T-cell (primary cell): ENCODE data around the gene EMC9. TPM values are rescaled to one million over a fixed set of nuclear protein-coding genes. Genes with fewer than 3 reads are reported as not detected.

Experiments
- ATAC-seq, 4 experiments: fragments of 200-7000 bp in 3 of 4; fragments of 150-1000 bp in 1 of 4; cut with Tn5 transposase; replicated peaks in 1 of 4; 1 replicate in 3 of 4; 2 replicates in 1 of 4; pipeline ENCODE4 v1.10.0; 2021; ENCODE audit warnings: moderate library complexity in 3 of 4, mild to moderate bottlenecking in 2 of 4, moderate number of reproducible peaks in 1 of 4
- CTCF ChIA-PET, 2 donors: fragments of 300-600 bp; sonication (Branson Sonifier 250); formaldehyde crosslinking; loops; one replicate each; lab custom pipeline; 2022; ENCODE audit warnings: antibody characterized with exemption in 2 of 2; lab: Charles Lee
- POLR2A ChIA-PET, 2 donors: fragments of 300-600 bp; sonication (Branson Sonifier 250); formaldehyde crosslinking; loops; one replicate each; lab custom pipeline; 2022; ENCODE audit warnings: antibody characterized with exemption in 2 of 2; lab: Charles Lee
- DNase-seq, 35 experiments: peaks; one replicate each; pipeline versions ENCODE4 v3.0.0 to v3.0.0-alpha.2; 2013 to 2023
- H3K27ac ChIP-seq: one replicate; pipeline ENCODE4 v1.5.1; 2013; ENCODE audit warnings: low read length
- H3K27me3 ChIP-seq, 2 experiments: replicated peaks in 1 of 2; 1 replicate in 1 of 2; 2 replicates in 1 of 2; pipeline versions ENCODE4 v1.6.1 to v1.7.0; 2013; ENCODE audit warnings: low read length in 1 of 2, mixed read lengths in 1 of 2; ENCODE audit not compliant: control insufficient read depth in 2 of 2, insufficient read depth in 2 of 2; ENCODE audit errors: extremely low read depth in 1 of 2
- H3K36me3 ChIP-seq, 2 donors: 1 replicate in 1 of 2; 2 replicates in 1 of 2; pipeline versions ENCODE4 v1.6.1 to v1.7.0; 2013; ENCODE audit warnings: low read length in 1 of 2; ENCODE audit not compliant: control insufficient read depth in 2 of 2, insufficient read depth in 1 of 2; ENCODE audit errors: extremely low read depth in 1 of 2
- H3K4me1 ChIP-seq, 2 experiments: 1 replicate in 1 of 2; 2 replicates in 1 of 2; pipeline versions ENCODE4 v1.6.1 to v1.7.0; 2013; ENCODE audit warnings: low read length in 2 of 2, mixed read lengths in 1 of 2; ENCODE audit not compliant: insufficient read depth in 2 of 2, control insufficient read depth in 1 of 2; ENCODE audit errors: extremely low read depth in 1 of 2
- H3K4me3 ChIP-seq, 2 donors: 1 replicate in 1 of 2; 2 replicates in 1 of 2; pipeline versions ENCODE4 v1.5.1 to v1.7.0; 2013; ENCODE audit warnings: mild to moderate bottlenecking in 2 of 2, low read length in 1 of 2, moderate library complexity in 1 of 2; ENCODE audit not compliant: control insufficient read depth in 1 of 2; ENCODE audit errors: extremely low read depth in 1 of 2
- H3K9me3 ChIP-seq: 2 replicates; pipeline ENCODE4 v1.7.0; 2013
- H3K27ac Mint-ChIP-seq, 2 donors: one replicate each; pipeline ENCODE4 v1.8.0; 2020 to 2021; ENCODE audit warnings: mild to moderate bottlenecking in 2 of 2, mixed read lengths in 2 of 2
- H3K27me3 Mint-ChIP-seq, 2 donors: one replicate each; pipeline ENCODE4 v1.8.0; 2021 to 2022; ENCODE audit warnings: mixed read lengths in 2 of 2
- H3K36me3 Mint-ChIP-seq: one replicate; pipeline ENCODE4 v1.8.0; 2021; ENCODE audit warnings: mixed read lengths
- H3K4me1 Mint-ChIP-seq, 3 donors: one replicate each; pipeline ENCODE4 v1.8.0; 2020 to 2022; ENCODE audit warnings: mixed read lengths in 3 of 3, mild to moderate bottlenecking in 1 of 3
- H3K4me3 Mint-ChIP-seq, 3 donors: one replicate each; pipeline ENCODE4 v1.8.0; 2020 to 2022; ENCODE audit warnings: mild to moderate bottlenecking in 3 of 3, mixed read lengths in 3 of 3, moderate library complexity in 3 of 3
- H3K9me3 Mint-ChIP-seq, 3 donors: one replicate each; pipeline ENCODE4 v1.8.0; 2020 to 2022; ENCODE audit warnings: mixed read lengths in 3 of 3
- WGBS: methylation state at CpG from one replicate; pipeline ENCODE4 v1.1.5; 2013; ENCODE audit warnings: missing lambda C conversion rate; ENCODE audit not compliant: insufficient coverage; 5-methylcytosine and 5-hydroxymethylcytosine counted together
- total RNA-seq, 35 experiments: library from RNA in 6 of 35; stranded (reverse) in 6 of 35; fragments of 120-200 nt in 1 of 35; gene quantifications; one replicate each; pipeline versions ENCODE4 v1.2.1 to v1.2.4 and lab custom pipeline; 2013 to 2026

The EMC9 gene
- total RNA-seq, 5 donors from 2014 or later (not counting 1 experiment from before 2014, with no cell fraction given): 9.3 to 29.8 (median 20.8) TPM

DNA sequence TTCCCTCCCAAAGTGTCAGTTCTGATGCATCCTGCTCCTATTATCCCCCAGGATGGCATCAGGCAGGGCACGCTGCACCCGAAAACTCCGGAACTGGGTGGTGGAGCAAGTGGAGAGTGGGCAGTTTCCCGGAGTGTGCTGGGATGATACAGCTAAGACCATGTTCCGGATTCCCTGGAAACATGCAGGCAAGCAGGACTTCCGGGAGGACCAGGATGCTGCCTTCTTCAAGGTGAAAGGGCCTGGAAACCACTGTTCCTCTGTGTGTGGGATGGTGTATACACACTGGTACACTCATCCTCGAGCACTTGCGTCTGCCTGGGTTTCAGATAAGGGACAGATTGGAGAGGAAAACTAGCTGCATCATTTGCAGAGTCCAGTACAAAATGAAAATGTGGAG is 20.7 kb upstream of the EMC9 start:
- H3K36me3 Mint-ChIP-seq: peaks cover 56% of the 10 kb centered on the region
- peaks cover 54 to 61% (median 58%) of the 10 kb centered on the region in 3 donors for H3K4me1 Mint-ChIP-seq
- POLR2A ChIA-PET: interaction anchor here in 1 of 2 donors (0.6 to 1.6 kb wide), 3 partner anchors 14 to 80 kb away, joined by 3 to 9 read pairs (median 4); partner anchors contain the start of genes DCAF11, NRL and TINF2
- Histone ChIP-seq H3K27ac (peak overlapping the region; percentile 89), H3K4me1 (peaks cover 8 to 62% of the 10 kb centered on the region in 2 experiments), H3K27me3 (no peaks in the 10 kb centered on the region), H3K9me3 (no peaks in the 10 kb centered on the region), H3K4me3 (peak overlapping the region; percentile 86 to 98), H3K36me3 (peaks cover 31 to 67% of the 10 kb centered on the region in 2 donors)
- CTCF ChIA-PET: interaction anchor here (0.6 to 2.0 kb wide), 7 partner anchors 9 to 72 kb away, joined by 4 to 30 read pairs (median 5); partner anchors contain the start of genes DCAF11 (in 1 of the 2), NRL (in 1 of the 2), PSME1 (in 1 of the 2) and PSME2 (in 1 of the 2)
- DNase-seq (no peak), ATAC-seq (no peak)
- peak overlapping the region; percentile 98 to 99 for H3K27ac Mint-ChIP-seq
- 20% methylated on average over 5 of the region's 8 CpGs for WGBS
- no peaks in the 10 kb centered on the region for H3K9me3 Mint-ChIP-seq
- no peaks in the 10 kb centered on the region for H3K27me3 Mint-ChIP-seq
- peak overlapping the region; percentile 92 to 94 (median 92) for H3K4me3 Mint-ChIP-seq

DNA sequence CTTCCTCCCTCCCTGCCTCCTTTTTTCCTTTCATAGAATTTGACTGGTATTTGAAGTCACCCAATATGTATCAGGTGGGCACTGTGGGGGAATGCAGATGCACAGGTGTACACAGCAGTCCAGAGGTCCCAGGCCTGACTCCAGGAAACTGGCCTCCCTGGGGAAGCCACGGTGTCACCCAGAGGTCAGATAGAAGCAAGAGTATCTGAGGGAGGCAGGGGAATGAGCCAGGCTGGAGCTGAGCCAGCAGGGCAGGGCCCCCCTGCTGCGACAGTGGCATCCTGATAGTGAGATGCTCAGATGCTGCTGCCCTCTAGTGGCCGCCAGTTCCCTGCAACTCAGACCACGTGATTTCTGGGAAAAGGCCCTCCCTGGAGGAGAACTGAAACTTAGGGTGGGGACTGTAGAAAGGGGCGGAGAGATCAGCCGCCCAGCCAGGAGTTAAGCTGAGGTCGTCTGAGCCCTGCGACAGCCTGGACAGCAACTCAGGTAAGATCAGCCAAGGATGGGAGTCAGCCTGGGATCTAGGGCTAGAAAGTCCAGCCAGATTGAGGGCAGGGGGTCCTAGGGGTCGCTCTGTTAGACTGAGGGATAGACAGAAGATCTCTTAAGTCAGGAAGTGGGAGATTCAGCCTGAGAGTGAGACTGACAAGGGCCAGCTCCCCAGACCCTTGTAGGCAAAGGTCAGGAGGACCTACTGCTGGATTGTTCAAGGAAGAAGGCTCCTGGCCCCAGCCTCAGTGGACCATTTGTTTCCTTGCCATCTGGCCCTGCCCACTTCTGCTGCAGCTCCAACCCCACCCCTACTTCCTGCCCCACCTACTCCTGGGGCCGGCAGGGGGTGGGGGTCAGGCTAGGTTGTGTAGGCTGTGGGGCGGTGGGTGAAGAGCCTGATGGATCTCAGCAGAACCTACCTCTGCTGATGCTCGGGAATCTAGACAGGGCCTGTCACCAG is 19.7 kb upstream of the EMC9 start, which contains the start of gene IRF9:
TSS of gene IRF9 (plus strand) at position 416 of the 955 bp plus-strand sequence. CDS start 880 bp downstream, outside the sequence.
- Histone ChIP-seq H3K27me3 (no peaks in the 10 kb centered on the region), H3K9me3 (no peaks in the 10 kb centered on the region), H3K4me1 (peaks cover 8 to 61% of the 10 kb centered on the region in 2 experiments), H3K36me3 (peaks cover 30 to 66% of the 10 kb centered on the region in 2 donors), H3K27ac (peak within 1 kb of the TSS; percentile 89), H3K4me3 (peak within 1 kb of the TSS; percentile 86 to 98)
- DNase-seq (peak; percentile 90 to 99 (median 96)), ATAC-seq (peak; percentile 89 to 90 (median 90))
- CTCF ChIA-PET: interaction anchor here (0.6 to 2.0 kb wide), 22 partner anchors 9 to 149 kb away, joined by 3 to 30 read pairs (median 4); partner anchors contain the start of genes DCAF11 (in 2 of the 2), NRL (in 2 of the 2), RNF31 (in 2 of the 2) and EMC9 (in 1 of the 2)
- Mint-ChIP-seq H3K4me3 (peak within 1 kb of the TSS; percentile 92 to 94 (median 92)), H3K4me1 (peaks cover 54 to 58% (median 55%) of the 10 kb centered on the region in 3 donors), H3K27me3 (no peaks in the 10 kb centered on the region), H3K27ac (peak within 1 kb of the TSS; percentile 98 to 99), H3K9me3 (no peaks in the 10 kb centered on the region), H3K36me3 (peaks cover 54% of the 10 kb centered on the region)
- 0% methylated on average over 9 of the region's 12 CpGs for WGBS
- POLR2A ChIA-PET: interaction anchor here (0.6 to 1.6 kb wide), 13 partner anchors 10 to 81 kb away, joined by 3 to 9 read pairs (median 3); partner anchors contain the start of genes DCAF11 (in 1 of the 2), EMC9 (in 1 of the 2), IPO4 (in 1 of the 2) and NRL (in 1 of the 2)

DNA sequence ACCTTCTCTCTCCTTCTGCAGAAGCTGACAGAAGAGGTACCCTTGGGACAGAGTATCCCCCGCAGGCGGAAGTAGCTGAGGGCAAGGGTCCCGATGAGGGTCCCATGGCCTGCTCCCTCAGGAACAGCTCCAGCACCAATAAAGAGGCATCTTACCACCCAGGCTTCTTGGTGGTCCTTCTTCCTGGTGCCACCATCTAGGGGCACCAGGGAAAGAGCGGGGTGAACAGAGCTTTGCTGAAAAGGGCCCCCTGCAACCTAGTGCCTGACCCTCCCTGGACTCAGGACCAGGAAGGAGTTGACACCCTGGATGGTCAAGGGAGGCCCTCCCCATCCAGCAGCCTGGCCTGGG is 19.1 kb upstream of the EMC9 start:
- Mint-ChIP-seq H3K36me3 (peaks cover 53% of the 10 kb centered on the region), H3K4me1 (peaks cover 48 to 52% (median 51%) of the 10 kb centered on the region in 3 donors), H3K27ac (peak overlapping the region; percentile 98 to 99), H3K4me3 (peak overlapping the region in 2 of 3 donors; percentile 37 to 92), H3K9me3 (no peaks in the 10 kb centered on the region), H3K27me3 (no peaks in the 10 kb centered on the region)
- Histone ChIP-seq H3K4me1 (peaks cover 8 to 54% of the 10 kb centered on the region in 2 experiments), H3K27ac (peak overlapping the region; percentile 89), H3K4me3 (no peak overlapping the region), H3K9me3 (no peaks in the 10 kb centered on the region), H3K27me3 (no peaks in the 10 kb centered on the region), H3K36me3 (peaks cover 32 to 66% of the 10 kb centered on the region in 2 donors)
- DNase-seq (no peak), ATAC-seq (peak in 1 of 4 experiments; percentile 0)
- ChIA-PET CTCF (interaction anchor here (0.9 to 2.0 kb wide), 15 partner anchors 9 to 80 kb away, joined by 3 to 30 read pairs (median 5); partner anchors contain the start of genes DCAF11 (in 2 of the 2), NRL (in 2 of the 2), RNF31 (in 2 of the 2) and EMC9 (in 1 of the 2)), POLR2A (interaction anchor here (0.6 to 1.6 kb wide), 8 partner anchors 11 to 52 kb away, joined by 3 to 9 read pairs (median 4); partner anchors contain the start of genes DCAF11 (in 1 of the 2), EMC9 (in 1 of the 2), NRL (in 1 of the 2) and PSME1 (in 1 of the 2))
- 100% methylated on average over 4 of the region's 4 CpGs for WGBS

DNA sequence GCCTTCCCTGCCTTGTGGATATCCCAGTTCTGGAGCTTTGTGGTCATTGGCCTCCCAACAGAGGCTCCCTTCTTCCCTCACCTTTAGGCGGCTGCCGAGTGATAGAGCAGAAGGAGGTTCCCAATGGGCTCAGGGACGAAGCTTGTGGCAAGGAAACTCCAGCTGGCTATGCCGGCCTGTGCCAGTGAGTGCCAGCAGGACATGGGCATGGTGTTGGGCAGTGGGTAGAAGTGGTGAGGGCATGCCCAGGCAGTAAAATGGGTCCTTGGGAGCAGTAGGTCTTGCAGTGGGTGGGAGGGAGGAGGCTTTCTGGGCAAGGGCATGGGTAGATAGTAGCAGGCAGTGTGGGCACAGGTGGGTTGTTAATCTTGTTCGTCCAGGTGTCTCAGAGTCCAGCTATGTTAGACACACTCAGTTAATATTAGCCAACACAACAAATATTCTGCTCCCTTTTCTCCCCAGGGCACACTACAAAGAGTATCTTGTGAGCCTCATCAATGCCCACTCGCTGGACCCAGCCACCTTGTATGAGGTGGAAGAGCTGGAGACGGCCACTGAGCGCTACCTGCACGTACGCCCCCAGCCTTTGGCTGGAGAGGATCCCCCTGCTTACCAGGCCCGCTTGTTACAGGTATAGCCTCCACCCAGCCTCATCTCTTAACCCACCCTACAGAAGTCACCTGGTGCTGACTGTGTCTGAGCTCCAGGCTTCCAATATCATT is 18.5 kb upstream of the EMC9 start:
- CTCF ChIA-PET: interaction anchor here (0.9 to 1.9 kb wide), 9 partner anchors 8 to 69 kb away, joined by 3 to 30 read pairs (median 5); partner anchors contain the start of genes DCAF11 (in 2 of the 2), NRL (in 2 of the 2), RNF31 (in 2 of the 2) and PSME2 (in 1 of the 2)
- no peaks in the 10 kb centered on the region for H3K9me3 Mint-ChIP-seq
- Histone ChIP-seq H3K4me3 (no peak overlapping the region), H3K4me1 (peaks cover 8 to 49% of the 10 kb centered on the region in 2 experiments), H3K9me3 (no peaks in the 10 kb centered on the region), H3K27me3 (no peaks in the 10 kb centered on the region), H3K36me3 (peaks cover 33 to 66% of the 10 kb centered on the region in 2 donors), H3K27ac (peak overlapping the region; percentile 89)
- 98% methylated on average over 9 of the region's 11 CpGs for WGBS
- H3K27ac Mint-ChIP-seq: peak overlapping the region; percentile 98 to 99
- POLR2A ChIA-PET: interaction anchor here (0.6 to 1.0 kb wide), 4 partner anchors 11 to 44 kb away, joined by 3 to 4 read pairs (median 3); no protein-coding TSS in a partner anchor
- H3K27me3 Mint-ChIP-seq: no peaks in the 10 kb centered on the region
- ATAC-seq (no peak), DNase-seq (no peak)
- peaks cover 43 to 48% (median 45%) of the 10 kb centered on the region in 3 donors for H3K4me1 Mint-ChIP-seq
- H3K4me3 Mint-ChIP-seq: peak overlapping the region in 1 of 3 donors; percentile 37
- peaks cover 52% of the 10 kb centered on the region for H3K36me3 Mint-ChIP-seq

DNA sequence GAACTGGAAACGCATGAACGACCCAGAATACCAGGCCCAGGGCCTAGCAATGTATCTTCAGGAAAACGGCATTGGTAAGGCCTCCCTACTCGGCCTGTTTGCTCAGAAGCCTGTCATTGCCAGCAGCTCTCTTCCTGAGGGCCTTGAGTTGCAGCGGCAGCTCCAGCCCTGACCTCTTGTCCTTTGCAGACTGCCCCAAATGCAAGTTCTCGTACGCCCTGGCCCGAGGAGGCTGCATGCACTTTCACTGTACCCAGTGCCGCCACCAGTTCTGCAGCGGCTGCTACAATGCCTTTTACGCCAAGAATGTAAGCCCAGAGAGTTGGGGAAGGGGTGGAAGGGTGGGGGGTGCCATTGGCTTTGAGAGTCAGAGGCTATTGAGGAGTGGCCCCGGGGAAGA is 15.9 kb upstream of the EMC9 start:
- POLR2A ChIA-PET: no interaction called here
- no peaks in the 10 kb centered on the region for H3K27me3 ChIP-seq
- peaks cover 17 to 25% (median 23%) of the 10 kb centered on the region in 3 donors for H3K4me1 Mint-ChIP-seq
- peak overlapping the region; percentile 52 to 76 for H3K27ac Mint-ChIP-seq
- no peak for ATAC-seq
- no peak overlapping the region for H3K4me3 ChIP-seq
- H3K27ac ChIP-seq: no peak overlapping the region
- H3K9me3 Mint-ChIP-seq: no peaks in the 10 kb centered on the region
- H3K27me3 Mint-ChIP-seq: no peaks in the 10 kb centered on the region
- no peak overlapping the region for H3K4me3 Mint-ChIP-seq
- no peaks in the 10 kb centered on the region for H3K9me3 ChIP-seq
- peaks cover 4 to 23% of the 10 kb centered on the region in 2 experiments for H3K4me1 ChIP-seq
- CTCF ChIA-PET: no interaction called here
- H3K36me3 ChIP-seq: peaks cover 25 to 55% of the 10 kb centered on the region in 2 donors
- no peak for DNase-seq
- peaks cover 41% of the 10 kb centered on the region for H3K36me3 Mint-ChIP-seq
- WGBS: 95% methylated on average over 9 of the region's 12 CpGs
